B cell (primary cell): ENCODE measurements around the gene CFAP61. TPM values are rescaled to one million over a fixed set of nuclear protein-coding genes. Genes with fewer than 3 reads are reported as not detected.

Experiments used
- ATAC-seq: fragments of 200-7000 bp; cut with Tn5 transposase; one replicate; pipeline ENCODE4 v1.10.0; 2021; ENCODE audit warnings: low read depth, mild to moderate bottlenecking, moderate number of reproducible peaks, moderate library complexity
- CTCF ChIA-PET: fragments of 350-600 bp; sonication (Branson Sonifier 250); formaldehyde crosslinking; loops from one replicate; lab custom pipeline; 2021; ENCODE audit warnings: antibody characterized with exemption, inconsistent platforms; lab: Charles Lee
- POLR2A ChIA-PET: fragments of 350-600 bp; sonication (Branson Sonifier 250); formaldehyde crosslinking; loops from one replicate; lab custom pipeline; 2021; ENCODE audit warnings: antibody characterized with exemption; lab: Charles Lee
- DNase-seq: peaks from one replicate; pipeline ENCODE4 v3.0.0; 2013
- H2AFZ ChIP-seq: 2 replicates; pipeline ENCODE4 v1.6.1; 2012; ENCODE audit warnings: mild to moderate bottlenecking, low read depth, low read length; ENCODE audit not compliant: insufficient read depth, poor library complexity, severe bottlenecking
- H3K27ac ChIP-seq, 2 donors: 1 replicate in 1 of 2; 2 replicates in 1 of 2; pipeline ENCODE4 v1.5.1; 2012 to 2013; ENCODE audit warnings: low read length in 2 of 2, mild to moderate bottlenecking in 2 of 2, moderate library complexity in 1 of 2
- H3K27me3 ChIP-seq, 4 experiments: fragments of 200-600 bp in 1 of 4; sonication (generic) in 1 of 4; replicated peaks in 1 of 4; 1 replicate in 2 of 4; 2 replicates in 2 of 4; pipeline versions ENCODE4 v1.6.1 to v1.7.0; 2013 to 2016; ENCODE audit warnings: low read length in 3 of 4, mild to moderate bottlenecking in 2 of 4, mixed read lengths in 1 of 4, moderate library complexity in 1 of 4; ENCODE audit not compliant: insufficient read depth in 4 of 4, control insufficient read depth in 3 of 4; ENCODE audit errors: control extremely low read depth in 1 of 4
- H3K36me3 ChIP-seq, 2 experiments: replicated peaks in 1 of 2; 1 replicate in 1 of 2; 2 replicates in 1 of 2; pipeline versions ENCODE4 v1.6.1 to v1.7.1; 2013; ENCODE audit warnings: low read length in 1 of 2; ENCODE audit not compliant: insufficient read depth in 2 of 2, control insufficient read depth in 1 of 2; ENCODE audit errors: control extremely low read depth in 1 of 2, extremely low read depth in 1 of 2
- H3K4me1 ChIP-seq, 2 donors: fragments of 200-600 bp in 1 of 2; sonication (generic) in 1 of 2; 1 replicate in 1 of 2; 2 replicates in 1 of 2; pipeline versions ENCODE4 v1.5.1 to v1.6.1; 2013 to 2017; ENCODE audit warnings: low read length in 2 of 2; ENCODE audit not compliant: control insufficient read depth in 2 of 2, insufficient read depth in 2 of 2
- H3K4me2 ChIP-seq: replicated peaks from 2 replicates; pipeline ENCODE3; 2012; ENCODE audit warnings: mild to moderate bottlenecking, low read depth, low read length; ENCODE audit not compliant: poor library complexity, severe bottlenecking
- H3K4me3 ChIP-seq, 5 experiments: fragments of 200-600 bp in 1 of 5; sonication (generic) in 1 of 5; 1 replicate in 3 of 5; 2 replicates in 2 of 5; pipeline versions ENCODE4 v1.5.1 to v1.7.0; 2011 to 2016; ENCODE audit warnings: low read length in 4 of 5, mild to moderate bottlenecking in 4 of 5, low read depth in 2 of 5, control low read depth in 1 of 5, moderate library complexity in 1 of 5; ENCODE audit not compliant: insufficient read depth in 1 of 5; ENCODE audit errors: control extremely low read depth in 1 of 5, extremely low read depth in 1 of 5
- H3K79me2 ChIP-seq: fragments of 200-600 bp; sonication (generic); one replicate; pipeline ENCODE4 v1.6.0; 2016; ENCODE audit warnings: low read length; ENCODE audit not compliant: control insufficient read depth, insufficient read depth
- H3K9ac ChIP-seq: fragments of 200-600 bp; sonication (generic); 2 replicates; pipeline ENCODE4 v1.6.1; 2017; ENCODE audit warnings: mild to moderate bottlenecking, low read length, moderate library complexity
- H3K9me3 ChIP-seq, 3 donors: one replicate each; pipeline versions ENCODE4 v1.6.1 to v1.7.1; 2013; ENCODE audit warnings: low read length in 2 of 3; ENCODE audit not compliant: control insufficient read depth in 2 of 3, insufficient read depth in 1 of 3; ENCODE audit errors: control extremely low read depth in 1 of 3
- H4K20me1 ChIP-seq: 2 replicates; pipeline ENCODE4 v1.6.0; 2012; ENCODE audit warnings: mild to moderate bottlenecking, low read length; ENCODE audit not compliant: insufficient read depth, control insufficient read depth, poor library complexity, severe bottlenecking
- H3K27ac Mint-ChIP-seq: one replicate; pipeline ENCODE4 v1.8.0; 2021; ENCODE audit warnings: mixed read lengths
- H3K27me3 Mint-ChIP-seq: one replicate; pipeline ENCODE4 v1.8.0; 2021; ENCODE audit warnings: mixed read lengths
- H3K4me1 Mint-ChIP-seq: one replicate; pipeline ENCODE4 v1.8.0; 2021; ENCODE audit warnings: mixed read lengths
- H3K4me3 Mint-ChIP-seq: one replicate; pipeline ENCODE4 v1.8.0; 2021; ENCODE audit warnings: mixed read lengths
- H3K9me3 Mint-ChIP-seq: one replicate; pipeline ENCODE4 v1.8.0; 2022; ENCODE audit warnings: mixed read lengths; ENCODE audit not compliant: insufficient read depth
- CTCF ChIP-seq: fragments of 200-600 bp; IDR thresholded peaks from one replicate; pipeline ENCODE4 v1.8.0; 2022; ENCODE audit warnings: antibody characterized with exemption, mild to moderate bottlenecking
- EZH2 ChIP-seq: IDR thresholded peaks from 2 replicates; pipeline ENCODE4 v1.6.1; 2012; ENCODE audit warnings: borderline replicate concordance, low read depth, mild to moderate bottlenecking, moderate library complexity, low read length; ENCODE audit not compliant: insufficient read depth, poor library complexity, severe bottlenecking
- WGBS: methylation state at CpG from one replicate; pipeline ENCODE4 v1.1.5; 2013; ENCODE audit warnings: missing lambda C conversion rate; ENCODE audit not compliant: insufficient coverage; 5-methylcytosine and 5-hydroxymethylcytosine counted together
- intact Hi-C: fragments of 100-400 bp; cut with micrococcal nuclease; formaldehyde crosslinking; loops from one replicate; pipeline ENCODE4 v1.10.0; 2022
- polyA plus RNA-seq: library from polyadenylated mRNA; depleted of rRNA; stranded (reverse); fragments of >200 nt; gene quantifications from 2 replicates; pipeline ENCODE4 v1.2.3, GENCODE V29; 2012
- total RNA-seq, 2 donors: library from RNA; stranded (reverse); fragments of 120-200 nt in 1 of 2; gene quantifications; 1 replicate in 1 of 2; 2 replicates in 1 of 2; pipeline versions ENCODE4 v1.2.3 to v1.2.4, GENCODE V29; 2013 to 2022

CFAP61 gene
- total and polyA plus RNA-seq, 2 donors (not counting 1 experiment from before 2014, with no cell fraction given), result not detected

DNA sequence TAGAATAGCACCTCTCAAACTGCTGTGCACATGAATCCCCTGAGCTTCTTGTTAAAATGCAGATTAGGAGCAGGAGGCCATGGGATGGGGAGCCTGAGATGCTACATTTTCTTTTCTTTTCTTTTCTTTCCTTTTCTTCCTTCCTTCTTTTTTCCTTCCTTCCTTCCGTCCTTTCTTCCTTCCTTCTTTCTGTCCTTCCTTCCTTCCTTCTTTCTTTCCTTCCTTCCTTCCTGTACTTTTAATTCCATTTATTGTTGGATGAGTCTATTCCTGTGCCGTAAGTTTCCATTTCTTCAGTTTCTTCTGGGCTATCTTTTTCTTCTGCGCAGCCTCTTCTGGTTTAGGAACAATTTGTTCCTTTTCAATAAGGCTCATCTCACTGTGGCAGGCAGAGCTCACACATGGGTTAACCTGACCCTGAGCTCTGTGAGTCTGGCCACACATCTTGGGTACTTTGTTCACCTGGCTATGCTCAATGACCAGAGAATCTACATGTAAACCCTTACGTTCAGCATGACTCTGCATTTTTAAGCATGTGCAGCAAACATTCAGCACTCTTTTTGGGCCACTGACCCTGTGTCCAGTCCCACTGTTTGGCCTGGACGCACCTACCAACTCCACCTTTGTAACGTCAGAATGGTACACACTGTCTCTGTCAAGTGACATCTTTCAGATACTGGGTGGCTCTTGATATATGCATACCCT lies 200.9 kb downstream of the CFAP61 start:
- 72% methylated on average over 3 of the region's 6 CpGs for WGBS

More for the DNA sequence above, 200.9 kb downstream of the CFAP61 start:
- Histone ChIP-seq H2AFZ (no peak overlapping the region), H3K9me3 (no peaks in the 10 kb centered on the region), H3K79me2 (no peaks in the 10 kb centered on the region), H3K4me2 (no peak overlapping the region), H3K4me1 (no peaks in the 10 kb centered on the region), H3K4me3 (no peak overlapping the region), H3K27ac (no peak overlapping the region), H4K20me1 (no peaks in the 10 kb centered on the region), H3K9ac (no peak overlapping the region), H3K27me3 (peaks cover 0 to 3% (median 0%) of the 10 kb centered on the region in 4 experiments), H3K36me3 (no peaks in the 10 kb centered on the region)
- Mint-ChIP-seq H3K4me1 (peaks cover 1% of the 10 kb centered on the region), H3K9me3 (no peaks in the 10 kb centered on the region), H3K27ac (no peak overlapping the region), H3K27me3 (peaks cover 32% of the 10 kb centered on the region), H3K4me3 (no peak overlapping the region)
- CTCF ChIA-PET, result interaction anchor here (0.7 kb wide), 1 partner anchor 15 kb away, joined by 3 read pairs; no protein-coding TSS in a partner anchor
- intact Hi-C loops, result no loop called here
- no peak for DNase-seq
- TF ChIP-seq EZH2 (no peak), CTCF (no peak)
- no peak for ATAC-seq
- POLR2A ChIA-PET, result no interaction called here
